ENCODE data around the gene LEFTY1.

The LEFTY1 gene

DNA sequence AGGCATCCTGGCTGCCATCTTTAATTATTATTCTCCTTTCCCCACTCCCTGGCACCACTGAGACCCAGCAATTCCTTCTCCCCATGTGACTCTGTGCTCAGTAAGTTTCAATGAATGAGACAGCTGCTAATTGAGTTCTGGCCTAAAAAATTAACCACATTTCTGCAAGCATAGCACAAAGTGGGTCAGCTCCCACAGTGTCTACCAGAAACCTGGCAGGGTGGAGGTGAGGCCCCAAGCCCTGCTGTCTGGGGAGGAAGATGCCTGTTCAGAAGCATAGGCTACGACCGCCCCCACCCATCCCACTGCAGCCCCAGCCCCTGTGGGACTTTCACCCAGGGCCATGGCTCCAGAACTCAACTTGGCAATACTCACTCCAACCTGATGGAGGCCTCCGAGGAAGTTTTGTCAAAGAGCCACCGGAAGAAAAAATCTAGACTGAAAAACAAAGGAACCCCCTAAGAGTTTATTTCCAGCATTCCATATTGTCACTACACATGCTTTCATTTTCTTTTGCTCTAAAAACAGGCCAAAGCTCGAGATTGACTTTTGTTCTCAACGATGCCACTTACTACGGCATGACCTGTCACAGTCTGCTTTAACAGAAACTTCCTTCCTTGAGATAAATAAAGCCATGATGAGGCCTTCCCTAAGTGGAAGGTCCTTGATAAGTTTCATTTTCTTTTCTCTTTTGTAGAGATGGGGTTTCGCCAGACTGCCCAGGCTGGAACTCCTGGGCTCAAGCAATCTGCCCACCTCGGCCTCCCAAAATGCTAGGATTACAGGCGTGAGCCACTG, 33.2 kb downstream of the LEFTY1 start:
- no peaks in the 10 kb centered on the region for H3K27me3 ChIP-seq (ENCODE audit: insufficient read depth, low read length, poor library complexity)
- H4K20me1 ChIP-seq (ENCODE audit: insufficient read depth, low read length): 0 out of 2 replicates have a peak, but pooled peaks cover 2% of the 10 kb centered on the region
- DNase-seq (no peak), ATAC-seq (ENCODE audit: insufficient read depth, low read depth) (no peak)
- H3K4me1 ChIP-seq (ENCODE audit: insufficient read depth, low read length): no peaks in the 10 kb centered on the region
- H3K4me2 ChIP-seq (ENCODE audit: insufficient read depth, low read length): no peak overlapping the region
- H3K79me2 ChIP-seq (ENCODE audit: insufficient read depth, low read length): no peaks in the 10 kb centered on the region
- no peaks in the 10 kb centered on the region for H3K9me3 ChIP-seq (ENCODE audit: insufficient read depth, low read length, severe bottlenecking)
- no peaks in the 10 kb centered on the region; the same call in 1 of the 2 replicates for H3K36me3 ChIP-seq (ENCODE audit: insufficient read depth, low read length)
- no peak overlapping the region for H2AFZ ChIP-seq (ENCODE audit: low read depth, low read length)
- H3K4me3 ChIP-seq (ENCODE audit: low read depth in 1 of 2, low read length in 2 of 2): no peak overlapping the region
- H3K9ac ChIP-seq (ENCODE audit: low read depth, low read length): no peak overlapping the region
- TF ChIP-seq, protein P1, sequence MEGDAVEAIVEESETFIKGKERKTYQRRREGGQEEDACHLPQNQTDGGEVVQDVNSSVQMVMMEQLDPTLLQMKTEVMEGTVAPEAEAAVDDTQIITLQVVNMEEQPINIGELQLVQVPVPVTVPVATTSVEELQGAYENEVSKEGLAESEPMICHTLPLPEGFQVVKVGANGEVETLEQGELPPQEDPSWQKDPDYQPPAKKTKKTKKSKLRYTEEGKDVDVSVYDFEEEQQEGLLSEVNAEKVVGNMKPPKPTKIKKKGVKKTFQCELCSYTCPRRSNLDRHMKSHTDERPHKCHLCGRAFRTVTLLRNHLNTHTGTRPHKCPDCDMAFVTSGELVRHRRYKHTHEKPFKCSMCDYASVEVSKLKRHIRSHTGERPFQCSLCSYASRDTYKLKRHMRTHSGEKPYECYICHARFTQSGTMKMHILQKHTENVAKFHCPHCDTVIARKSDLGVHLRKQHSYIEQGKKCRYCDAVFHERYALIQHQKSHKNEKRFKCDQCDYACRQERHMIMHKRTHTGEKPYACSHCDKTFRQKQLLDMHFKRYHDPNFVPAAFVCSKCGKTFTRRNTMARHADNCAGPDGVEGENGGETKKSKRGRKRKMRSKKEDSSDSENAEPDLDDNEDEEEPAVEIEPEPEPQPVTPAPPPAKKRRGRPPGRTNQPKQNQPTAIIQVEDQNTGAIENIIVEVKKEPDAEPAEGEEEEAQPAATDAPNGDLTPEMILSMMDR (IDR thresholded peaks at IDR 0.05; ENCODE audit: borderline replicate concordance, extremely low read depth, low read length, poor library complexity, severe bottlenecking): no peak
- no peak for TF ChIP-seq EZH2 (IDR thresholded peaks at IDR 0.05; ENCODE audit: borderline replicate concordance, low read depth, low read length, severe bottlenecking)
- H3K27ac ChIP-seq (ENCODE audit: low read length): no peak overlapping the region

DNA sequence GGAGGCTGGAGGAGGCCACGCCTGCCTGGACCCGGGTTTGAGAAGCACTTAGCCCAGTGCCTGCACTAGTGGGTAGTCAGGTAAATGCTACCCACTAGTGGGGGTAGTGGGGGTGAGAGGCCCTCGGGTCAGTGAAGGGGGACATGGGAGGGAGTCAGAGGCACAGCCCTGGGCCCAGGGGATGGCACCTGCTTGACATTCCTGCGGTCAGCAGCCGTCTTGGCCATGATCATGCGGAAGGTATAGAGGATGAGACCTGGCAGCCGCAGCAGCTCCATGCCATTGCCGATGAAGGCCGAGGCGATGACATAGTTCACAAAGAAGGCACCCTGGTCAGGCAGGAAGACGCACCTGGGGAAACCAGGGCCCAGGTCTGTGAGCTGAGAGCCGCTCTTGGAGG, 35.5 kb downstream of the LEFTY1 start:
- Histone ChIP-seq H2AFZ (ENCODE audit: low read depth, low read length) (no peak overlapping the region), H3K4me3 (ENCODE audit: low read depth in 1 of 2, low read length in 2 of 2) (no peak overlapping the region), H3K36me3 (ENCODE audit: insufficient read depth, low read length) (no peaks in the 10 kb centered on the region; the same call in 1 of the 2 replicates), H3K4me2 (ENCODE audit: insufficient read depth, low read length) (no peak overlapping the region), H3K9me3 (ENCODE audit: insufficient read depth, low read length, severe bottlenecking) (no peaks in the 10 kb centered on the region), H3K27ac (ENCODE audit: low read length) (no peak overlapping the region), H3K4me1 (ENCODE audit: insufficient read depth, low read length) (peaks cover 10% of the 10 kb centered on the region), H3K27me3 (ENCODE audit: insufficient read depth, low read length, poor library complexity) (no peaks in the 10 kb centered on the region), H3K9ac (ENCODE audit: low read depth, low read length) (no peak overlapping the region), H3K79me2 (ENCODE audit: insufficient read depth, low read length) (no peaks in the 10 kb centered on the region), H4K20me1 (ENCODE audit: insufficient read depth, low read length) (0 out of 2 replicates have a peak, but pooled peaks cover 2% of the 10 kb centered on the region)
- ATAC-seq (ENCODE audit: insufficient read depth, low read depth) (no peak), DNase-seq (no peak)
- TF ChIP-seq, protein P1 (IDR thresholded peaks at IDR 0.05; ENCODE audit: borderline replicate concordance, extremely low read depth, low read length, poor library complexity, severe bottlenecking): no peak
- no peak for TF ChIP-seq EZH2 (IDR thresholded peaks at IDR 0.05; ENCODE audit: borderline replicate concordance, low read depth, low read length, severe bottlenecking)

DNA sequence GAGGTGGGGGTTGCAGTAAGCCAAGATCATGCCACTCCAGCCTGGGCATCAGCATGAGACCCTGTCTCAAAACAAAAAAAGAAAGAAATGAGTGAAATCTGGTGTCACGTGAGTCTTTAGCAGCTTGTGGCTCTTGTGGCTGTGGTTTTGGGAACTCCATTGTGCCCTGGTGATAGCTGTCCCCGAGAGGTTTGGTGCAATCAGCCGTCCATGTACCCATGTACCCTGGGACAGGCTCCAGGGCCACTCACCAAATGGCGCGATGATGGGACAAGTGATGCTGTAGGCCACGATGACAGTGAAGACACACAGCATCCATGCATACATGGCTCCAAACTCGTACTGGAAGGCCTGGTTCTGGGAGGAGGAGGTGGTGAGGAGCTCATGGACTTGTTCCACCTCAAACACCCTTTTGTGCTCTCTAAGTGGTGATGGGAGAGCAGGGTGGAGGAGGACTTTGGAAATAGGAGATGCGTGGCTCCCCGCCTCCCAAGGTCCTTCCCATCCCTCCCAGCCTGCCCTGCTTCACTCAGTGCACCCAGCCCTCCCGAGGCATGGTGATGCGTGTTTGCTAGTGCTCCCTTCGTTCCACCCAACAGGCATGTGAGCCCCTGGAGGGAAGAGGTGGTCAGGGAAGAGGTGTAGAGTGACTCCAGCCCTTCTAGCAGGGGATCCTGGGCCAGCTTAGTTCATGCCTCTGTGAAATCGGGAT, 36.4 kb downstream of the LEFTY1 start:
- TF ChIP-seq EZH2 (IDR thresholded peaks at IDR 0.05; ENCODE audit: borderline replicate concordance, low read depth, low read length, severe bottlenecking): no peak
- TF ChIP-seq, protein P1 (IDR thresholded peaks at IDR 0.05; ENCODE audit: borderline replicate concordance, extremely low read depth, low read length, poor library complexity, severe bottlenecking): no peak
- ATAC-seq (ENCODE audit: insufficient read depth, low read depth) (no peak), DNase-seq (no peak)
- Histone ChIP-seq H3K36me3 (ENCODE audit: insufficient read depth, low read length) (no peaks in the 10 kb centered on the region; the same call in 1 of the 2 replicates), H3K9ac (ENCODE audit: low read depth, low read length) (no peak overlapping the region), H4K20me1 (ENCODE audit: insufficient read depth, low read length) (0 out of 2 replicates have a peak, but pooled peaks cover 2% of the 10 kb centered on the region), H3K4me3 (ENCODE audit: low read depth in 1 of 2, low read length in 2 of 2) (no peak overlapping the region), H3K4me1 (ENCODE audit: insufficient read depth, low read length) (peaks cover 19% of the 10 kb centered on the region), H3K27me3 (ENCODE audit: insufficient read depth, low read length, poor library complexity) (no peaks in the 10 kb centered on the region), H3K4me2 (ENCODE audit: insufficient read depth, low read length) (no peak overlapping the region), H3K79me2 (ENCODE audit: insufficient read depth, low read length) (no peaks in the 10 kb centered on the region), H2AFZ (ENCODE audit: low read depth, low read length) (no peak overlapping the region), H3K9me3 (ENCODE audit: insufficient read depth, low read length, severe bottlenecking) (no peaks in the 10 kb centered on the region), H3K27ac (ENCODE audit: low read length) (no peak overlapping the region)

All from DND-41 (cell line).